ENCODE results near the gene ZNF175.

The ZNF175 gene

DNA sequence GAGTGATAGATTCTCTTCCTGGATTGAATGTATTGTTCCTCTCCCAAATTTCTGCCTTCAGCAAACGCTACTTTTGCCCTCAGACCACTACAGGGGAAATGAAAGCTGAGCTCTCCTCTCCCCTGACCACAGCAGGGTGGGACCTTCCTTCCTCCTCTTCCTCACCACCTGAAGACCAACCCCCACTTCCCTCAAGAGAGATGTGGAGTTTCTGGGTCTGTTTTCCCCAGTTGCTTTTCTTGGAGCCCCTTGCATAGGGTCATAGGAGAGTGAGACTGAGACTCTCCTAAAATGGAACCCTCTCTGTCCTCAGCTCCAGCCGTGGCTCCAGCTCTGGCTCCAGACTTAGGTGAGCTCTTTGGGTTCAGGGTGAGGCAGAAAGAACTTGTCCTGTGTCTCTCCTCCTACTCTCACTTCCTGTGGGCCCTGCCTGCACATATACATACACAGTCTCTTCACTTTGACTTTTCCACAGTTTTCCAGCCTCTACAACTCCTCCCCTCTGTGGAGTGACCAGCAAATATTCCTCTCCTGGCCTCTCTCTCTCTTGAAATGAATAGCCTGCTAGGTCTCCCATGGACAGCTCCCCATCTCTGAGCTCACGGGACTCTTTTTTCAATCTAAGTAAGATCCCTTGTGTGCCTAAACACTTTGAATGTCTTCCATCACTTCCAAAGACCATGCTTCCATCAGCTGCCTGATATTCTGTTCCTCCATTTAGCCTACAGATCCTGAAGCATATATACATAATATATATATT is 19.2 kb upstream of the ZNF175 start:
- Histone ChIP-seq H3K27ac (no peak overlapping the region), H3K4me3 (ENCODE audit: low read depth in 1 of 2, low read length in 1 of 2) (no peak overlapping the region), H3K4me1 (ENCODE audit: control insufficient read depth in 1 of 2, insufficient read depth in 1 of 2, low read depth in 1 of 2, low read length in 1 of 2) (no peaks in the 10 kb centered on the region), H3K36me3 (no peaks in the 10 kb centered on the region), H3K9me3 (no peaks in the 10 kb centered on the region), H3K27me3 (peaks cover 97% of the 10 kb centered on the region)
- TF ChIP-seq, protein P1, sequence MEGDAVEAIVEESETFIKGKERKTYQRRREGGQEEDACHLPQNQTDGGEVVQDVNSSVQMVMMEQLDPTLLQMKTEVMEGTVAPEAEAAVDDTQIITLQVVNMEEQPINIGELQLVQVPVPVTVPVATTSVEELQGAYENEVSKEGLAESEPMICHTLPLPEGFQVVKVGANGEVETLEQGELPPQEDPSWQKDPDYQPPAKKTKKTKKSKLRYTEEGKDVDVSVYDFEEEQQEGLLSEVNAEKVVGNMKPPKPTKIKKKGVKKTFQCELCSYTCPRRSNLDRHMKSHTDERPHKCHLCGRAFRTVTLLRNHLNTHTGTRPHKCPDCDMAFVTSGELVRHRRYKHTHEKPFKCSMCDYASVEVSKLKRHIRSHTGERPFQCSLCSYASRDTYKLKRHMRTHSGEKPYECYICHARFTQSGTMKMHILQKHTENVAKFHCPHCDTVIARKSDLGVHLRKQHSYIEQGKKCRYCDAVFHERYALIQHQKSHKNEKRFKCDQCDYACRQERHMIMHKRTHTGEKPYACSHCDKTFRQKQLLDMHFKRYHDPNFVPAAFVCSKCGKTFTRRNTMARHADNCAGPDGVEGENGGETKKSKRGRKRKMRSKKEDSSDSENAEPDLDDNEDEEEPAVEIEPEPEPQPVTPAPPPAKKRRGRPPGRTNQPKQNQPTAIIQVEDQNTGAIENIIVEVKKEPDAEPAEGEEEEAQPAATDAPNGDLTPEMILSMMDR (IDR thresholded peaks at IDR 0.05) = no peak

DNA sequence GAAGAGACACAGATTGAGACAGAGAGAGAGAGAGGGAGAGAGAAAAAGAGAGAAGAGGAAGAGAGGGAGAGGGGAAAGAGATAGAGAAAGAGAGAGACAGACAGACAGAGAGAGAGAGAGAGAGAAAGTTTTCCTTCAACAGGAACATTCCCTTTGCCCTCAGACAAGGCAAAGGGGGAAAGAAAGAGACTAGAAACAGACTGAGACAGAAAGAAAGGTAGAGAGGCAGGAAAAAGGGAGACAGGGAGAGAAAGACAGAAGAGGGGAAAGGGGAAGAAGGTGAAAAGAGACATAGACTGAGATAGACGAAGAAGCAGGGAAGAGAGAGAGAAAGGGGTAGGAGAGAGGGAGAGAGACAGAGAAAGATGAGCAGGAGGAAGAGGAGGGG is 18.5 kb upstream of the ZNF175 start:
- no peaks in the 10 kb centered on the region for H3K4me1 ChIP-seq (ENCODE audit: control insufficient read depth in 1 of 2, insufficient read depth in 1 of 2, low read depth in 1 of 2, low read length in 1 of 2)
- H3K27me3 ChIP-seq = peaks cover 97% of the 10 kb centered on the region
- no peaks in the 10 kb centered on the region for H3K9me3 ChIP-seq
- no peak overlapping the region for H3K4me3 ChIP-seq (ENCODE audit: low read depth in 1 of 2, low read length in 1 of 2)
- TF ChIP-seq, protein P1 (IDR thresholded peaks at IDR 0.05) = no peak
- H3K27ac ChIP-seq = no peak overlapping the region
- no peaks in the 10 kb centered on the region for H3K36me3 ChIP-seq

DNA sequence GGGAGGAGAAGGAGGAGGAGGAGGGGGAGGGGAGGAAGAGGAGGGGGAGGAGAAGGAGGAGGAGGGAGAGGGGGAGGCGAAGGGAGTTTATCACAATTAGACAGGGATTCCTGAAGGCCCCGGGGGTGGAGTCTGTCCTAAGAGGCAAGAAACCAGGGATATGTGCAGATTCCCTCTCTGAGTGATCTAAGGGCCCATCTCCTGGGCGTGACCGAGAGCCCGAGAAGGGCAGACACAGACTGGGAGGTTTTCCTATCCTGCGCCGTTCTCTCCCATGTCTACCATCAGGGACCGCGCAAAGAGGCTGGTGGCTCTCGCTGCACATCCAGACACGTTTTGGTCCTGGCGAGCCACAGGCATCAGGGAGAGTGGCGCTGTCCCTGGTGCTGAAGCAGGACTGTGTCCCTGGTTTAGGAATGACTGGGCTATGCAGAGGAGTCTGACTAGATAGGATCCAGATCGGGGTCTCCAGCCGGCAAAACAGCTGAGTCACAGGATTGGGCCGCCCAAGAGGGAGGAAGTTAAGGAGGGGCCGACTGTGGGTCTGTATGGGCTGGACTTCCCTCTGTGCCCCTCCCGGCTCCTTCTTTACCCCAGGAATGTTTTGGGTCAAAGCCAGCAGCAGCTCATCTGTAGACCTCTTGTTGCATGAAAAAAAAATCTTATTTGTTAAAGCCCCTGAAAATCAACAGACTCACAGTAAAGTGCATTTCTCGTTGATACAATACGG is 17.9 kb upstream of the ZNF175 start:
- Histone ChIP-seq H3K4me1 (ENCODE audit: control insufficient read depth in 1 of 2, insufficient read depth in 1 of 2, low read depth in 1 of 2, low read length in 1 of 2) (no peaks in the 10 kb centered on the region), H3K4me3 (ENCODE audit: low read depth in 1 of 2, low read length in 1 of 2) (no peak overlapping the region), H3K36me3 (no peaks in the 10 kb centered on the region), H3K27ac (no peak overlapping the region), H3K9me3 (no peaks in the 10 kb centered on the region), H3K27me3 (peaks cover 96% of the 10 kb centered on the region)
- TF ChIP-seq, protein P1 (IDR thresholded peaks at IDR 0.05) = no peak

DNA sequence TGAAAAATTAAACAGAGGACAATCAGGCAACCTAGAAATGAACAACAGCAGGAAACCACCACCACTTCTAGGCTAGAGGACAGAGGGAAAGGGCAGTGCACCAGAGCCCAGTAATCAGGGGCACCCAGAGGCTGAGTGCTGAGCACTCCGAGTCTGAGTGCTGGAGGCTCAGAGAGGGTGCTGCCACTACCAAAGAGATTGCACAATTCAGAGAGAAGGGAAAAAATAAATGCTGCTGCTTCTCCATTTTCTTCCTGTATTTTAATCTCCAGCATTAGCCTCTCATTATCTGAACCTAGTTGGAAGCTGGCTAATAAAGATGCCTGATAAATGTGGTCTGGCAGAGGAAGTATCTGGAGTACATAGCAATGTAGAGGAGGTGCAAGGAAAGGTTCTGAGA is 11.8 kb upstream of the ZNF175 start:
- Histone ChIP-seq H3K27me3 (peaks cover 88% of the 10 kb centered on the region), H3K36me3 (no peaks in the 10 kb centered on the region), H3K4me3 (ENCODE audit: low read depth in 1 of 2, low read length in 1 of 2) (no peak overlapping the region), H3K27ac (no peak overlapping the region), H3K9me3 (no peaks in the 10 kb centered on the region), H3K4me1 (ENCODE audit: control insufficient read depth in 1 of 2, insufficient read depth in 1 of 2, low read depth in 1 of 2, low read length in 1 of 2) (no peaks in the 10 kb centered on the region)
- TF ChIP-seq, protein P1 (IDR thresholded peaks at IDR 0.05) = no peak

DNA sequence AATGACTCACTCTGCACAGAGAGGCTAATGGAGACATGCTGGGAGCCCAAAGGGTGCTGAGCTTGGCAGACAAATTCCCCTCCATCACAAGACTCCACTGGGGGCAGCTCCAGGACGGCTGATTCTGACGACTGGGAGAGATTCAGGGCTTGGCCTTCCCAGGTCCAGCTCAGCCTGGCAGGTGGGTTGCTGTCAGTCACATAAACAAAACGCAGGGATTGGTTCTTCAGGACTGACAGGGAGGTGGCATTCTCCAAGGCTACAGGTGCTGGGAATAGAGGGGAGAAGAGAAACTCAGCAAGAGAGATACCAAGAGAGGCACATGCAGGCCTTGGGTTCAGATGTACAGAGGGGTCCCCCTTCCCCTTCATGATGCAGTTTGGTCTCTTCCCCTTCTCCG is 10.7 kb upstream of the ZNF175 start:
- Histone ChIP-seq H3K36me3 (no peaks in the 10 kb centered on the region), H3K4me3 (ENCODE audit: low read depth in 1 of 2, low read length in 1 of 2) (no peak overlapping the region), H3K4me1 (ENCODE audit: control insufficient read depth in 1 of 2, insufficient read depth in 1 of 2, low read depth in 1 of 2, low read length in 1 of 2) (no peaks in the 10 kb centered on the region), H3K9me3 (no peaks in the 10 kb centered on the region), H3K27ac (no peak overlapping the region), H3K27me3 (peaks cover 89% of the 10 kb centered on the region)
- TF ChIP-seq, protein P1 (IDR thresholded peaks at IDR 0.05) = no peak
